GM19463 (cell line): ENCODE results near the gene PRICKLE2.

Experiments
- ATAC-seq: cut with Tn5 transposase; IDR thresholded peaks from one replicate; pipeline ENCODE4 v1.9.1; 2021; ENCODE audit warnings: mild to moderate bottlenecking, moderate library complexity; ENCODE audit not compliant: unreplicated experiment

Gene PRICKLE2

GRCh38 chr3:64254443-64254842 lies 29.2 kb upstream of the PRICKLE2 start:
- no peak for ATAC-seq

GRCh38 chr3:64253689-64254088 lies 28.4 kb upstream of the PRICKLE2 start:
- ATAC-seq, result no peak

- no peak for ATAC-seq
These were observed 25.8 kb upstream of the PRICKLE2 start for GRCh38 chr3:64251019-64251418.

GRCh38 chr3:64247991-64248646 lies 22.9 kb upstream of the PRICKLE2 start:
- ATAC-seq, result peak; percentile 63

- no peak for ATAC-seq
These were observed 19.0 kb upstream of the PRICKLE2 start for GRCh38 chr3:64244011-64244942.

- ATAC-seq, result no peak
These were observed 17.2 kb upstream of the PRICKLE2 start for GRCh38 chr3:64242435-64242834.

GRCh38 chr3:64240959-64241358 lies 15.7 kb upstream of the PRICKLE2 start:
- no peak for ATAC-seq

GRCh38 chr3:64240396-64240795 lies 15.1 kb upstream of the PRICKLE2 start:
- ATAC-seq, result no peak

GRCh38 chr3:64239841-64240240 lies 14.6 kb upstream of the PRICKLE2 start:
- ATAC-seq, result no peak

GRCh38 chr3:64238971-64239667 lies 13.9 kb upstream of the PRICKLE2 start:
- ATAC-seq, result no peak

- ATAC-seq, result no peak
These were observed 11.8 kb upstream of the PRICKLE2 start for GRCh38 chr3:64237083-64237482.

GRCh38 chr3:64235605-64236004 lies 10.3 kb upstream of the PRICKLE2 start:
- ATAC-seq, result no peak

- no peak for ATAC-seq
These were observed 9.3 kb upstream of the PRICKLE2 start for GRCh38 chr3:64234571-64234970.

GRCh38 chr3:64232821-64233220 lies 7.6 kb upstream of the PRICKLE2 start:
- ATAC-seq, result no peak

- ATAC-seq, result no peak
These were observed 4.6 kb upstream of the PRICKLE2 start for GRCh38 chr3:64229903-64230302.

GRCh38 chr3:64228110-64228509 lies 2.8 kb upstream of the PRICKLE2 start:
- ATAC-seq, result no peak

GRCh38 chr3:64226730-64227129 lies 1.5 kb upstream of the PRICKLE2 start:
- ATAC-seq, result no peak

- no peak for ATAC-seq
These were observed 631 bp upstream of the PRICKLE2 start for GRCh38 chr3:64225695-64226499.

- no peak for ATAC-seq
These were observed 1.2 kb downstream of the PRICKLE2 start for GRCh38 chr3:64223791-64224745.
